GM19324 (cell line): ENCODE results near the gene ABCC12.

ENCODE experiments used
- ATAC-seq: cut with Tn5 transposase; IDR thresholded peaks from one replicate; pipeline ENCODE4 v1.9.1; 2021; ENCODE audit warnings: mild to moderate bottlenecking, moderate library complexity; ENCODE audit not compliant: unreplicated experiment, low FRiP score

ABCC12 gene

GRCh38 chr16:48106446-48106845 is 49.3 kb downstream of the ABCC12 start:
- no peak for ATAC-seq
